Cardiac septum (tissue), 1 donor: Measurements from ENCODE around the gene LINGO3. TPM values are rescaled to one million over a fixed set of nuclear protein-coding genes. Genes with fewer than 3 reads are reported as not detected.

Source experiments
- DNase-seq: peaks from one replicate; pipeline ENCODE4 v3.0.0-alpha.2; 2020; ENCODE audit warnings: low spot score
- intact Hi-C: fragments of 100-400 bp; cut with DNase I; formaldehyde crosslinking; loops from one replicate; pipeline ENCODE4 v1.14.0; 2022
- total RNA-seq: library from RNA; stranded (reverse); fragmentation: NEBNext Ultra II Directional; extraction: Animal tissue kit (Norgen Biotek cat#: 25700); gene quantifications from one replicate; pipeline ENCODE4 v1.2.1, GENCODE V29; 2021
- donor health status: DM: no; HTN: no; CAD: no.

Gene LINGO3
- total RNA-seq, 1 donor from 2014 or later = not detected

DNA sequence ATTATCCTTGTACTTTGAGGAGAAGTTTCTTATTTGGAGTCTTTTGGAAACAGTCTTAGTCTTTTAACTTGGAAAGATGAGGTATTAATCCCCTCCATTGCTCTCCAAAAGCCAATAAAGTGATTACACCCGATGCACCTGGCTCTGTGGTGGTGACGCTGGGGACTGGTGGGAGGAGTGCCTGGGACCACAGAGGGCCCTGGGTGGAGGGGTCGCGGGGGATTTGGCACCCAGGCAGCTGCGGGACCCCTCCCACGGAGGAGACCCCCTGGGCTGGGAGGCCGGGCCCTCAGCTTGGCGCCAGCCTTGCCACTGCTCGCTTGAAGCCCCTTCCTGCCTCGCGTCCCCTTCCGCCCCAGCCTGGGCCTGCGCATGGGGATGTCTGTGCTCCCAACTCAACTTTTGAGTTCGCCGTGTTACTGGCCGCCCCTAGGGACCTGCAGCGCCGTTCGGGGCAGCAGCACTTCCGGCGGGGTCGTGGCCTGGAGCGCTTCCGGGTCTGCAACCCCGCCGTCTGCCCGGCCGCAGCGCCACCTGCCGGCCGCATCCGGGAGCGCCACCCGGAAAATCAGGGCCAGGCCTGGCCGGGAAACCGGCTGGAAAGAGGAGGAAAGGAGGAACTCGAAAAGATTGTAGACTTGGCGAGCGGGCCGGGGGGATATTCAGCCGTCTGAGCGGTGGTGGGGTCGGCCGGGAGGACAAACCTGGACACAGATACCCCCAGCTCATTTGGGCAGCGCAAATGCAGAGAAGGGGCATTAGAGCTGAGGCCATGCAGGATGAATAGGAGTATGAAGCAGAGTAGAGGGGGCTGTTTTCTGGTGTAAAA lies 34.4 kb downstream of the LINGO3 start:
- peak; percentile 89 for DNase-seq
- intact Hi-C loops = loop anchor here (1.0 to 10.0 kb wide), 4 partner anchors 37 to 341 kb away; partner anchors contain the start of genes PLEKHJ1 and SF3A2

- intact Hi-C loops = loop anchor here (2.0 to 10.0 kb wide), 3 partner anchors 109 to 343 kb away; partner anchors contain the start of gene DOT1L
- no peak for DNase-seq
Measured at GRCh38 chr19:2271234-2272103, 36.5 kb downstream of the LINGO3 start.

DNA sequence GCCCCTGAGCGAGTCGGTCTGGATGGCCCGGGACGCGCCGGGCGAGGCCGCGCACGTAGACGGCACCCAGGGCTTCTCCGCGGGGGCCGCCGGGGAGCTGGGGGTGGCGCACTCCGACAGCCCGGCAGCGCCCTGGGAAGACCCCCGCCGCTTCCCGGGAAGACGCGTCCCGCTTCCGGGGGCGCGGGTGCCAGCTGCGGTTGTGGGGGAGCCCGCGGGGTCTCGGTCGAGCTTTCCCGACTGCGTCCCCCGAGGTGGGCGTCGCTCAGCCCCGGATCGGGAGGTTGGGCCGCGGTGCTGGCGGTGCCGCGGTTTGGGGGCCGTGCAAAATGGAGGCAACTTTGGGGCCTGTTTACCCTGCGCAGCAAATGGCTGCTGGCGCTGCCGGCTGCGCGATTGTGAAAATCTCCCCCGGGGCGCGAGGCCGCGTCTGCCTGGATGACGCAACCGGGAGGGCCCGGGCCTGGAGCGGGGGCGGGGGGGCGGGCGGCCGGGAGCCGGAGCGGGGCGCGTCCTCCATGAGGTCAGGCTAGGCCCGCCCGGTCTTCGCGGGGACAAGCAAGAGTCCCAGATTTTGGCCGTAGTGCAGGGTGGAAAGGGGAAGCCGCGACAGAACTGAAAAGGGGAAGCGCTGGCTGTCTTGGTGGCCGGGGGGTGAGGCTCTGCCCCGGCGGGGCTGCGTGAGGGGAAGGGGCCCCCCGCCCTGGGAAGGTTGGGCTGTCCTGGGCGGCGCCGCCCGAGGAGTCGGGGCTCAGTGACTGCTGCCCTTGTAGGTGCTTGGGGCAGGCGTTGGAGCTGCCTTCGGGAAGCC lies 37.3 kb downstream of the LINGO3 start:
- intact Hi-C loops = loop anchor here (2.0 to 10.0 kb wide), 2 partner anchors 108 to 344 kb away; partner anchors contain the start of gene DOT1L
- peak; percentile 95 for DNase-seq

GRCh38 chr19:2270157-2270422 lies 37.9 kb downstream of the LINGO3 start:
- intact Hi-C loops = loop anchor here (2.0 to 10.0 kb wide), 2 partner anchors 107 to 345 kb away; partner anchors contain the start of gene DOT1L
- peak; percentile 84 for DNase-seq

GRCh38 chr19:2269244-2270156 lies 38.5 kb downstream of the LINGO3 start:
- intact Hi-C loops = loop anchor here (1.0 to 10.0 kb wide), 3 partner anchors 33 to 345 kb away; partner anchors contain the start of genes DOT1L, PLEKHJ1 and SF3A2
- peak; percentile 99 for DNase-seq

DNA sequence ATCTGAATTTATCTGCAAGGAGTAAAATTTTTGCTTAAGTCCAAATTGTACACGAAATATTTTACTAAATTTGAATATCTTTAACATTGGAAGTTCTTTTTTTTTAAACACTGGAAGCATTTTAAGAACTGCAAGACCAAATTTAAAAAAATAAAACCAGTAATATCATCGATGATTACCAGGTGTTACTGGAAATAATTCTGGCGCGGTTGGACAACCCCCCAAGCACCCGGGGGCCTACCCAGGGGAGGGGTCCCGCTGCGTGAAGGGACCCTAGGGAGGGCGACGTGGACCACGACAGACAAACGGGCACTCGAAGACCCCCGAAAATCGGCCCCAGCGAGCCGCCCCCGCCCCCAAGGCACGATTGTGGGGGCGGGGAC lies 39.1 kb downstream of the LINGO3 start:
- DNase-seq = no peak
- intact Hi-C loops = loop anchor here (1.0 kb wide), 1 partner anchor 33 kb away; the partner anchor contains the start of genes PLEKHJ1 and SF3A2

DNA sequence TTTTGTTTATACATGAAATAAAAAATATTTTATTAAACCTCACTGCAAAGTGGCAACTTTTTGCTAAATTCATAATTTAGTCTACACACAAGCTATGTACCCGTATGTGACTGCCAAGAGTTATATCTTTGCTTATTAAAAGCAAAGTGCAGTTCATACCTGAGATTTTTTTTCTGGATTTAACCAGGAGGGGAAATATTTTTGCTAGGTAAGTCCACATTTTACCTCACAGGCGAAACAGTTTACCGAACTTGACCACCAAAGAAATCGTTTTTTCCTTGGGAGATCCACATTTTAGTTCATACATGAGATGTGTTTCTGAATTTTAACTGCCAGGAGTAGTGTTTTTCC lies 39.5 kb downstream of the LINGO3 start:
- intact Hi-C loops = no loop called here

DNA sequence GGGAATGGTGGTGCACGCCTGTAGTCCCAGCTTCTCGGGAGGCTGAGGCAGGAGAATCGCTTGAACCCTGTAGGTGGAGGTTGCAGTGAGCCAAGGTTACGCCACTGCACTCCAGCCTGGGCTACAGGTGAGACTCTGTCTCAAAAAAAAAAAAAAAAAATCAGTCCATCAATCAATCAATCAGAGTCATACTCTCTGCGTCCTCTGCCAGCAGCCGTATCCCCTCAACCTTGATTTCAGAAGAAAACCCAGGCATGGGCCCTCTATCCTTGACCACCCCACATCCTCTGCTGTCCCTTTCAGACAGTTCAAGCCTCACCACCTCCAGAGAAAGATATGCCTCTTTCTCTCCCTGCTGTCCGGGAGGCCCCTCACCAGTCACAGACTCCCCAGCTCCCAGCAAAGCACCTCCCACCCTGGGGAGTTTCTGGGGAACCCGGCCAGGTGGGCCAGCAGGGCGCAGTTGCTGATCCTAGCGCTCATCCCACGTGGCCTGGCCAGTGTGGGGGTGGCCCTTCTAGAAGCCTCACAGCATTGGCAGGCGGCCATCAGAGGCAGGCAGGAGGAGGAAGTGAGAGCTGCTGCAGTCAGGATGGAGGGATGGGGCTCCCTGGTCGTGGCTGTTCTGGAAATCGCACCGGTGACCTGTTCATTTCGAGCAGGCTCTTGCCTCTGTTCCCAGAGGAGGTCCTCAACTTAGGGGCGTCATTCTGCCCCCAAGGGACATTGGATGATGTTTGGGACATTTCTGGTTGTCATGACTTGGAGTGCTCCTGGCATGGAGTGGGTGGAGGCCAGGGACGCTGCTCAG lies 41.6 kb downstream of the LINGO3 start:
- peak; percentile 94 for DNase-seq
- intact Hi-C loops = no loop called here

More for the DNA sequence above, 39.5 kb downstream of the LINGO3 start:
- no peak for DNase-seq

DNA sequence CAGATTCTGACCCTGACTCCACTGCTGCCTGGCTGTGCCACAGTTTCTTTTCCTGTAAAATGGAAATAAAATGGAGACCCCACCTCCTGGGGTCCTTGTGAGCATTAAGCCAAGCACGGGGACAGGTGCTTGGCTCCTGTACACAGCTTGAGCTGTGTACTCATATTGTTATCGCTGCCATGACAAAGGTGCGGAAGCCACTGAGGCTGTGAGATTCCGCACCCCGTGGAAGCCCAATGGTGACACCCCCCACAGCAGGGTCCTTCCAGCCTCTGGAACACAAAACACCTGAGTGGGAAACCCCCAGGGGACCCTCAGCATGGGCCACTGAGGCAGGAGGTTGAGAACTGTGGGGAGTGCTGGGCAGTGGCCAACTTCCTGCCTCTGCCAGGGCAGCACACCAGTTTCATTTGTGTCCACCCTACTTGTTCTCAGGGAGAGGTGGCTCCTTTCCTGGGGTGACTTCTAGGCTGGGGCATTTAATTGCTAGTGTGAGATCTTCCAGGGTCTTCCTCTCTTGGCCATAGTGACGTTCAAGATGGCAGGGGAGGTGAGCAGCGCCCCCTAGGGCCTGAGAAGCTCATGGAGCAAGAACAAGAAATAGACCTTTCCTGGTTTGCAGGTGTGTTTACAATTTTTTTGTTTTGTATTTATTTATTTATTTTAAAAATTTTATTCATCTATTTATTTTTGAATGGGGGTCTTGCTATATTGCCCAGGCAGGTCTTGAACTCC lies 46.3 kb downstream of the LINGO3 start:
- intact Hi-C loops = no loop called here
- no peak for DNase-seq

- intact Hi-C loops = no loop called here
Measured at GRCh38 chr19:2260341-2260805, 47.6 kb downstream of the LINGO3 start.

GRCh38 chr19:2259336-2259735 lies 48.6 kb downstream of the LINGO3 start:
- intact Hi-C loops = no loop called here
- no peak for DNase-seq

More at GRCh38 chr19:2260341-2260805, 47.6 kb downstream of the LINGO3 start:
- no peak for DNase-seq

Other genes starting within 250 kb of the LINGO3 start
- 17.0 TPM for gene MOB3A, start 211.8 kb downstream of the LINGO3 start, total RNA-seq
- 4.3 TPM for gene IZUMO4, start 211.2 kb downstream of the LINGO3 start, total RNA-seq
- 89.0 TPM for gene AP3D1, start 156.6 kb downstream of the LINGO3 start, total RNA-seq
- 15.2 TPM for gene DOT1L, start 144.2 kb downstream of the LINGO3 start, total RNA-seq
- 51.2 TPM for gene PLEKHJ1, start 71.8 kb downstream of the LINGO3 start, total RNA-seq
- 34.1 TPM for gene SF3A2, start 71.3 kb downstream of the LINGO3 start, total RNA-seq
- gene AMH, start 58.8 kb downstream of the LINGO3 start, total RNA-seq = 1.5 TPM
- gene JSRP1, start 51.7 kb downstream of the LINGO3 start, total RNA-seq = 0.46 TPM
- gene PEAK3, start 26.0 kb downstream of the LINGO3 start, total RNA-seq = 0.19 TPM
- 42.7 TPM for gene LSM7, start 20.4 kb upstream of the LINGO3 start, total RNA-seq
- gene SPPL2B, start 20.5 kb upstream of the LINGO3 start, total RNA-seq = 27.4 TPM
- gene TMPRSS9, start 52.1 kb upstream of the LINGO3 start, total RNA-seq = not detected
- gene TIMM13, start 119.4 kb upstream of the LINGO3 start, total RNA-seq = 57.3 TPM
- gene LMNB2, start 148.8 kb upstream of the LINGO3 start, total RNA-seq = 13.2 TPM
- gene GADD45B, start 168.0 kb upstream of the LINGO3 start, total RNA-seq = 54.4 TPM